Caco-2 (cell line): ENCODE measurements around the gene ZNF709. TPM values are rescaled to one million over a fixed set of nuclear protein-coding genes. Genes with fewer than 3 reads are reported as not detected.

ENCODE experiments used
- BruUV-seq: library from RNA; stranded (reverse); fragments of 400-500 nt; replicated peaks from 2 replicates; lab custom pipeline; 2021; lab: Mats Ljungman, UMichigan
- CTCF ChIA-PET: fragments of 300-600 bp; sonication (Branson Sonifier 250); formaldehyde crosslinking; loops from one replicate; lab custom pipeline; 2022; ENCODE audit warnings: antibody characterized with exemption; lab: Charles Lee
- POLR2A ChIA-PET: fragments of 300-600 bp; sonication (Branson Sonifier 250); formaldehyde crosslinking; loops from one replicate; lab custom pipeline; 2022; ENCODE audit warnings: antibody characterized with exemption; lab: Charles Lee
- DNase-seq, 2 experiments: peaks; one replicate each; pipeline versions ENCODE4 v3.0.0 to v3.0.0-alpha.2; 2020 to 2022
- H3K27me3 ChIP-seq: replicated peaks from 2 replicates; pipeline ENCODE4 v1.6.0; 2011; ENCODE audit warnings: low read length; ENCODE audit not compliant: control insufficient read depth, insufficient read depth
- H3K36me3 ChIP-seq: 2 replicates; pipeline ENCODE4 v1.5.1; 2011; ENCODE audit warnings: low read length; ENCODE audit not compliant: control insufficient read depth, insufficient read depth
- H3K4me1 ChIP-seq: fragments of 250-450 bp; sonication (Bioruptor Pico); 2 replicates; pipeline ENCODE4 v1.5.1; 2020; ENCODE audit warnings: mild to moderate bottlenecking
- H3K4me3 ChIP-seq: 2 replicates; pipeline ENCODE4 v1.5.1; 2011; ENCODE audit warnings: low read depth, mild to moderate bottlenecking, control low read depth, low read length
- H3K9me3 ChIP-seq: fragments of 250-450 bp; sonication (Bioruptor Pico); 2 replicates; pipeline ENCODE4 v1.5.1; 2020; ENCODE audit warnings: mild to moderate bottlenecking, moderate library complexity
- H3K27ac Mint-ChIP-seq: one replicate; pipeline ENCODE4 v1.8.0; 2022; ENCODE audit warnings: mixed read lengths; ENCODE audit not compliant: unreplicated experiment
- H3K27me3 Mint-ChIP-seq: one replicate; pipeline ENCODE4 v1.8.0; 2022; ENCODE audit warnings: mixed read lengths; ENCODE audit not compliant: insufficient read depth, unreplicated experiment
- H3K36me3 Mint-ChIP-seq: one replicate; pipeline ENCODE4 v1.8.0; 2022; ENCODE audit warnings: mild to moderate bottlenecking, mixed read lengths; ENCODE audit not compliant: insufficient read depth, unreplicated experiment
- H3K4me1 Mint-ChIP-seq: one replicate; pipeline ENCODE4 v1.8.0; 2022; ENCODE audit warnings: low read depth, mixed read lengths; ENCODE audit not compliant: unreplicated experiment
- H3K4me3 Mint-ChIP-seq: one replicate; pipeline ENCODE4 v1.8.0; 2022; ENCODE audit warnings: mild to moderate bottlenecking, moderate library complexity, mixed read lengths; ENCODE audit not compliant: unreplicated experiment
- H3K9me3 Mint-ChIP-seq: one replicate; pipeline ENCODE4 v1.8.0; 2022; ENCODE audit warnings: mixed read lengths; ENCODE audit not compliant: unreplicated experiment
- intact Hi-C: fragments of 100-400 bp; cut with micrococcal nuclease; formaldehyde crosslinking; loops from one replicate; pipeline ENCODE4 v1.10.0; 2022; ENCODE audit not compliant: unreplicated experiment
- total RNA-seq: library from RNA; stranded (reverse); gene quantifications from 2 replicates; pipeline ENCODE4 v1.2.3, GENCODE V29; 2022
- TF ChIP-seq, protein P1 (sequence below), 2 experiments: fragments of 200-600 bp in 1 of 2; IDR thresholded peaks; 1 replicate in 1 of 2; 2 replicates in 1 of 2; pipeline versions ENCODE4 v1.5.1 to v1.8.0; 2011 to 2022; ENCODE audit warnings: antibody characterized with exemption in 1 of 2, control low read depth in 1 of 2, inconsistent platforms in 1 of 2, low read depth in 1 of 2, low read length in 1 of 2, mild to moderate bottlenecking in 1 of 2, moderate library complexity in 1 of 2; ENCODE audit not compliant: insufficient read depth in 1 of 2, severe bottlenecking in 1 of 2, unreplicated experiment in 1 of 2

Gene ZNF709
- total RNA-seq, 1 experiment from 2014 or later: 1.7 TPM

DNA sequence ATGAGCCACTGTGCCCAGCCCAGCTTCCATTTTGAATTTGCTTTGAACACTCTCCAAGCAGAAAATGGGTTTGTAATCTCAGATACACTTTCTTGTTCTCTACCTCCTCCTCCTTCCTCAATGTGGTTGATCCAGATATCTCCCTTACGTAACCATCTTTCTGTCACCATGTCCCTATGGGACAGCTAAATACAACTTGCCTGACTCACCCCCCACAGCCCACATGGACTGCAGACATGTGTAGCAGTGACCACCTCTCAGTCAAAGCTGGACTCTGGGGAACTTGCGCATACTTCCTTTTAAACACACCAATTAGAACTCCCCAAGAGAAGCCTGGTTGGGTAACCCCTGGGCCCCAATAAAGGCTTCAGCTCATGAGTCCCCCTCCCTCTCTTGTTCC lies 72.7 kb downstream of the ZNF709 start:
- BruUV-seq: no TSS peak
- no peak overlapping the region for H3K4me3 ChIP-seq
- ChIA-PET POLR2A (no interaction called here), CTCF (no interaction called here)
- H3K27me3 Mint-ChIP-seq: no peaks in the 10 kb centered on the region
- peaks cover 5% of the 10 kb centered on the region for H3K36me3 Mint-ChIP-seq
- no peaks in the 10 kb centered on the region for H3K36me3 ChIP-seq
- intact Hi-C loops: no loop called here
- H3K9me3 ChIP-seq: no peaks in the 10 kb centered on the region
- H3K4me3 Mint-ChIP-seq: no peak overlapping the region
- H3K4me1 ChIP-seq: no peaks in the 10 kb centered on the region
- no peak for DNase-seq
- H3K4me1 Mint-ChIP-seq: no peaks in the 10 kb centered on the region
- TF ChIP-seq, protein P1, sequence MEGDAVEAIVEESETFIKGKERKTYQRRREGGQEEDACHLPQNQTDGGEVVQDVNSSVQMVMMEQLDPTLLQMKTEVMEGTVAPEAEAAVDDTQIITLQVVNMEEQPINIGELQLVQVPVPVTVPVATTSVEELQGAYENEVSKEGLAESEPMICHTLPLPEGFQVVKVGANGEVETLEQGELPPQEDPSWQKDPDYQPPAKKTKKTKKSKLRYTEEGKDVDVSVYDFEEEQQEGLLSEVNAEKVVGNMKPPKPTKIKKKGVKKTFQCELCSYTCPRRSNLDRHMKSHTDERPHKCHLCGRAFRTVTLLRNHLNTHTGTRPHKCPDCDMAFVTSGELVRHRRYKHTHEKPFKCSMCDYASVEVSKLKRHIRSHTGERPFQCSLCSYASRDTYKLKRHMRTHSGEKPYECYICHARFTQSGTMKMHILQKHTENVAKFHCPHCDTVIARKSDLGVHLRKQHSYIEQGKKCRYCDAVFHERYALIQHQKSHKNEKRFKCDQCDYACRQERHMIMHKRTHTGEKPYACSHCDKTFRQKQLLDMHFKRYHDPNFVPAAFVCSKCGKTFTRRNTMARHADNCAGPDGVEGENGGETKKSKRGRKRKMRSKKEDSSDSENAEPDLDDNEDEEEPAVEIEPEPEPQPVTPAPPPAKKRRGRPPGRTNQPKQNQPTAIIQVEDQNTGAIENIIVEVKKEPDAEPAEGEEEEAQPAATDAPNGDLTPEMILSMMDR (IDR thresholded peaks at IDR 0.05; ENCODE audit: insufficient read depth in 1 of 2, low read depth in 1 of 2, low read length in 1 of 2, severe bottlenecking in 1 of 2, unreplicated experiment in 1 of 2): no peak
- no peak overlapping the region for H3K27ac Mint-ChIP-seq
- peaks cover 26% of the 10 kb centered on the region for H3K9me3 Mint-ChIP-seq
- H3K27me3 ChIP-seq: no peaks in the 10 kb centered on the region

Other genes starting within 250 kb of the ZNF709 start
- 6.7 and 8.0 TPM in 2 replicates for gene ZNF44, start 189.9 kb downstream of the ZNF709 start, total RNA-seq
- gene ZNF563, start 151.2 kb downstream of the ZNF709 start, total RNA-seq: 3.0 and 3.4 TPM in 2 replicates
- 1.9 and 3.1 TPM in 2 replicates for gene ZNF442, start 119.1 kb downstream of the ZNF709 start, total RNA-seq
- gene ZNF799, start 83.5 kb downstream of the ZNF709 start, total RNA-seq: 7.4 and 8.0 TPM in 2 replicates
- 5.1 and 6.1 TPM in 2 replicates for gene ZNF443, start 43.8 kb downstream of the ZNF709 start, total RNA-seq
- gene ZNF564, start 66.7 kb upstream of the ZNF709 start, total RNA-seq: 11.1 and 11.6 TPM in 2 replicates
- gene ZNF490, start 126.0 kb upstream of the ZNF709 start, total RNA-seq: 6.1 and 6.3 TPM in 2 replicates
- 15.2 and 18.9 TPM in 2 replicates for gene ZNF791, start 126.1 kb upstream of the ZNF709 start, total RNA-seq
- gene MAN2B1, start 181.9 kb upstream of the ZNF709 start, total RNA-seq: 70.5 and 88.9 TPM in 2 replicates
- 17.5 and 20.4 TPM in 2 replicates for gene WDR83, start 182.0 kb upstream of the ZNF709 start, total RNA-seq
- 76.3 and 76.4 TPM in 2 replicates for gene DHPS, start 197.1 kb upstream of the ZNF709 start, total RNA-seq
- 0.91 TPM in 1 of 2 replicates, not detected in the other for gene GNG14, start 203.2 kb upstream of the ZNF709 start, total RNA-seq
- 8.3 and 10.6 TPM in 2 replicates for gene FBXW9, start 211.8 kb upstream of the ZNF709 start, total RNA-seq
- gene TNPO2, start 239.1 kb upstream of the ZNF709 start, total RNA-seq: 87.8 and 106 TPM in 2 replicates
- 164 and 169 TPM in 2 replicates for gene TRIR, start 249.9 kb upstream of the ZNF709 start, total RNA-seq